ENCODE results near the gene TASOR2. TPM values are rescaled to one million over a fixed set of nuclear protein-coding genes. Genes with fewer than 3 reads are reported as not detected.

The TASOR2 gene
- 49.1 TPM for total RNA-seq (ENCODE audit: unreplicated experiment)
- long read RNA-seq, partial matches to known transcripts, result 1 of 4 reads
- long read RNA-seq, other reads (novel, unspliced or antisense), result 3 of 4 reads

- DNase-seq (ENCODE audit: low spot score), result peak; percentile 98
- Mint-ChIP-seq H3K36me3 (ENCODE audit: low read depth, unreplicated experiment) (peaks cover 4% of the 10 kb centered on the region), H3K27me3 (ENCODE audit: unreplicated experiment) (peaks cover 7% of the 10 kb centered on the region), H3K9me3 (ENCODE audit: unreplicated experiment) (no peaks in the 10 kb centered on the region), H3K4me3 (ENCODE audit: unreplicated experiment) (peak within 1 kb of the TSS; percentile 98), H3K4me1 (ENCODE audit: unreplicated experiment) (peaks cover 18% of the 10 kb centered on the region), H3K27ac (ENCODE audit: unreplicated experiment) (peak within 1 kb of the TSS; percentile 92)
- no peak for TF ChIP-seq CTCF (IDR thresholded peaks at IDR 0.05; ENCODE audit: unreplicated experiment)
Measured at GRCh38 chr10:5684318-5684970, at the start of gene TASOR2. TSS of gene TASOR2 (plus strand) at chr10:5684838. CDS start at chr10:5720643, 35,805 bp downstream.

GRCh38 chr10:5634918-5635317, 49.7 kb upstream of the TASOR2 start:
- no peak for DNase-seq (ENCODE audit: low spot score)
- no peaks in the 10 kb centered on the region for H3K36me3 Mint-ChIP-seq (ENCODE audit: low read depth, unreplicated experiment)
- no peak overlapping the region for H3K27ac Mint-ChIP-seq (ENCODE audit: unreplicated experiment)
- H3K9me3 Mint-ChIP-seq (ENCODE audit: unreplicated experiment), result no peaks in the 10 kb centered on the region
- no peak for TF ChIP-seq CTCF (IDR thresholded peaks at IDR 0.05; ENCODE audit: unreplicated experiment)
- H3K4me1 Mint-ChIP-seq (ENCODE audit: unreplicated experiment), result no peaks in the 10 kb centered on the region
- H3K27me3 Mint-ChIP-seq (ENCODE audit: unreplicated experiment), result peaks cover 2% of the 10 kb centered on the region
- H3K4me3 Mint-ChIP-seq (ENCODE audit: unreplicated experiment), result no peak overlapping the region

- H3K27ac Mint-ChIP-seq (ENCODE audit: unreplicated experiment), result no peak overlapping the region
- no peak for DNase-seq (ENCODE audit: low spot score)
- TF ChIP-seq CTCF (IDR thresholded peaks at IDR 0.05; ENCODE audit: unreplicated experiment), result no peak
- H3K4me3 Mint-ChIP-seq (ENCODE audit: unreplicated experiment), result no peak overlapping the region
- H3K9me3 Mint-ChIP-seq (ENCODE audit: unreplicated experiment), result no peaks in the 10 kb centered on the region
- H3K4me1 Mint-ChIP-seq (ENCODE audit: unreplicated experiment), result peaks cover 28% of the 10 kb centered on the region
- H3K27me3 Mint-ChIP-seq (ENCODE audit: unreplicated experiment), result peaks cover 6% of the 10 kb centered on the region
- peaks cover 3% of the 10 kb centered on the region for H3K36me3 Mint-ChIP-seq (ENCODE audit: low read depth, unreplicated experiment)
Measured at GRCh38 chr10:5638494-5638893, 46.1 kb upstream of the TASOR2 start.

- Mint-ChIP-seq H3K4me1 (ENCODE audit: unreplicated experiment) (peaks cover 33% of the 10 kb centered on the region), H3K27me3 (ENCODE audit: unreplicated experiment) (peaks cover 7% of the 10 kb centered on the region), H3K4me3 (ENCODE audit: unreplicated experiment) (no peak overlapping the region), H3K27ac (ENCODE audit: unreplicated experiment) (no peak overlapping the region), H3K36me3 (ENCODE audit: low read depth, unreplicated experiment) (peaks cover 7% of the 10 kb centered on the region), H3K9me3 (ENCODE audit: unreplicated experiment) (no peaks in the 10 kb centered on the region)
- no peak for DNase-seq (ENCODE audit: low spot score)
- no peak for TF ChIP-seq CTCF (IDR thresholded peaks at IDR 0.05; ENCODE audit: unreplicated experiment)
Measured at GRCh38 chr10:5639066-5639465, 45.6 kb upstream of the TASOR2 start.

GRCh38 chr10:5640036-5640435, 44.6 kb upstream of the TASOR2 start:
- H3K4me3 Mint-ChIP-seq (ENCODE audit: unreplicated experiment), result no peak overlapping the region
- H3K27me3 Mint-ChIP-seq (ENCODE audit: unreplicated experiment), result peaks cover 8% of the 10 kb centered on the region
- H3K36me3 Mint-ChIP-seq (ENCODE audit: low read depth, unreplicated experiment), result peaks cover 7% of the 10 kb centered on the region
- no peak overlapping the region for H3K27ac Mint-ChIP-seq (ENCODE audit: unreplicated experiment)
- peaks cover 41% of the 10 kb centered on the region for H3K4me1 Mint-ChIP-seq (ENCODE audit: unreplicated experiment)
- no peak for DNase-seq (ENCODE audit: low spot score)
- H3K9me3 Mint-ChIP-seq (ENCODE audit: unreplicated experiment), result no peaks in the 10 kb centered on the region
- TF ChIP-seq CTCF (IDR thresholded peaks at IDR 0.05; ENCODE audit: unreplicated experiment), result no peak

Data from endothelial cell (in vitro differentiated cells).